Natural killer cell (primary cell): ENCODE data around the gene ABHD14A. TPM values are rescaled to one million over a fixed set of nuclear protein-coding genes. Genes with fewer than 3 reads are reported as not detected.

ENCODE experiments used
- ATAC-seq, 3 donors: fragments of 150-1000 bp in 2 of 3; fragments of 200-7000 bp in 1 of 3; cut with Tn5 transposase; 1 replicate in 1 of 3; 2 replicates in 2 of 3; pipeline ENCODE4 v1.10.0; 2021; ENCODE audit warnings: mild to moderate bottlenecking in 2 of 3, moderate library complexity in 2 of 3
- DNase-seq, 2 donors: peaks; one replicate each; pipeline versions ENCODE4 v3.0.0 to v3.0.0-alpha.2; 2013 to 2021; ENCODE audit warnings: mixed read lengths in 1 of 2
- H3K27ac ChIP-seq: one replicate; pipeline ENCODE4 v1.5.1; 2013; ENCODE audit warnings: mild to moderate bottlenecking, low read length
- H3K27me3 ChIP-seq: one replicate; pipeline ENCODE4 v1.6.1; 2013; ENCODE audit warnings: low read length; ENCODE audit not compliant: control insufficient read depth, insufficient read depth
- H3K36me3 ChIP-seq: one replicate; pipeline ENCODE4 v1.6.1; 2013; ENCODE audit warnings: low read length; ENCODE audit not compliant: control insufficient read depth, insufficient read depth
- H3K4me1 ChIP-seq: one replicate; pipeline ENCODE4 v1.6.1; 2013; ENCODE audit warnings: low read length; ENCODE audit not compliant: control insufficient read depth, insufficient read depth
- H3K4me3 ChIP-seq: one replicate; pipeline ENCODE4 v1.5.1; 2013; ENCODE audit warnings: low read length
- H3K9me3 ChIP-seq: one replicate; pipeline ENCODE4 v1.6.1; 2013; ENCODE audit warnings: low read length; ENCODE audit not compliant: control insufficient read depth, insufficient read depth
- H3K27ac Mint-ChIP-seq, 2 donors: one replicate each; pipeline ENCODE4 v1.8.0; 2022; ENCODE audit warnings: mild to moderate bottlenecking in 2 of 2, mixed read lengths in 2 of 2, moderate library complexity in 1 of 2
- H3K27me3 Mint-ChIP-seq, 2 donors: one replicate each; pipeline ENCODE4 v1.8.0; 2022; ENCODE audit warnings: low read depth in 2 of 2, mixed read lengths in 2 of 2
- H3K36me3 Mint-ChIP-seq: one replicate; pipeline ENCODE4 v1.8.0; 2022; ENCODE audit warnings: mixed read lengths
- H3K4me1 Mint-ChIP-seq, 2 donors: one replicate each; pipeline ENCODE4 v1.8.0; 2022; ENCODE audit warnings: mixed read lengths in 2 of 2
- H3K4me3 Mint-ChIP-seq: one replicate; pipeline ENCODE4 v1.8.0; 2022; ENCODE audit warnings: mild to moderate bottlenecking, moderate library complexity, mixed read lengths
- H3K9me3 Mint-ChIP-seq, 2 donors: one replicate each; pipeline ENCODE4 v1.8.0; 2022; ENCODE audit warnings: mixed read lengths in 2 of 2
- WGBS: methylation state at CpG from one replicate; pipeline ENCODE4 v1.1.7; 2013; ENCODE audit warnings: missing lambda C conversion rate; ENCODE audit not compliant: insufficient coverage; 5-methylcytosine and 5-hydroxymethylcytosine counted together
- intact Hi-C: fragments of 100-400 bp; cut with micrococcal nuclease; formaldehyde crosslinking; loops from one replicate; pipeline ENCODE4 v1.14.2; 2022
- total RNA-seq, 4 donors: library from RNA; stranded (reverse); fragments of 120-200 nt in 1 of 4; gene quantifications; one replicate each; pipeline versions ENCODE4 v1.2.3 to v1.2.4, GENCODE V29; 2013 to 2022
- TF ChIP-seq, protein P1 (sequence below): fragments of 200-600 bp; IDR thresholded peaks from one replicate; pipeline ENCODE4 v1.8.0; 2022; ENCODE audit warnings: antibody characterized with exemption

ABHD14A gene
- total RNA-seq, 3 donors from 2014 or later (not counting 1 experiment from before 2014, with no cell fraction given): 12.0 to 14.7 (median 13.4) TPM

DNA sequence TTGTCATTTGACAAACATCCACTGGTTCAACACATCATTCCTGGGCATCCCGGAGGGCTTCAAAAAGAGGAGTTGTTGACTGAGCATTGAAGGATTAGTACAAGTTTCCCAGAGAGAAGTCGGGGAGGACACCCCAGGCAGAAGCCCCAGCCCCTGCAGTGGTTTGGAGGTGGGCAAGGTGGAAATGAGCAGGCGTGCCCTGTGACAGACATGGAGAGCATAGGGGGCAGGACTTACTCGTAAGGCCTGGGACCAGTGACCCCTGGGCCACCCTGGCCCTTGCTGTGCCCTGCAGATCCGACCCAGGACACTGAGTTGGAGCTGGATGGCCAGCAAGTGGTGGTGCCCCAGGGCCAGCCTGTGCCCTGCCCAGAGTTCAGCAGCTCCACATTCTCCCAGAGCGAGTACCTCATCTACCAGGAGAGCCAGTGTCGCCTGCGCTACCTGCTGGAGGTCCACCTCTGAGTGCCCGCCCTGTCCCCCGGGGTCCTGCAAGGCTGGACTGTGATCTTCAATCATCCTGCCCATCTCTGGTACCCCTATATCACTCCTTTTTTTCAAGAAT, 26.8 kb upstream of the ABHD14A start:
- H3K27ac ChIP-seq: no peak overlapping the region
- Mint-ChIP-seq H3K36me3 (no peaks in the 10 kb centered on the region), H3K4me3 (no peak overlapping the region), H3K9me3 (no peaks in the 10 kb centered on the region), H3K27ac (no peak overlapping the region), H3K4me1 (peaks cover 4 to 5% of the 10 kb centered on the region in 2 donors), H3K27me3 (peaks cover 3 to 7% of the 10 kb centered on the region in 2 donors)
- intact Hi-C loops: no loop called here
- WGBS: 94% methylated on average over 10 of the region's 10 CpGs
- no peaks in the 10 kb centered on the region for H3K27me3 ChIP-seq
- H3K9me3 ChIP-seq: no peaks in the 10 kb centered on the region
- TF ChIP-seq, protein P1, sequence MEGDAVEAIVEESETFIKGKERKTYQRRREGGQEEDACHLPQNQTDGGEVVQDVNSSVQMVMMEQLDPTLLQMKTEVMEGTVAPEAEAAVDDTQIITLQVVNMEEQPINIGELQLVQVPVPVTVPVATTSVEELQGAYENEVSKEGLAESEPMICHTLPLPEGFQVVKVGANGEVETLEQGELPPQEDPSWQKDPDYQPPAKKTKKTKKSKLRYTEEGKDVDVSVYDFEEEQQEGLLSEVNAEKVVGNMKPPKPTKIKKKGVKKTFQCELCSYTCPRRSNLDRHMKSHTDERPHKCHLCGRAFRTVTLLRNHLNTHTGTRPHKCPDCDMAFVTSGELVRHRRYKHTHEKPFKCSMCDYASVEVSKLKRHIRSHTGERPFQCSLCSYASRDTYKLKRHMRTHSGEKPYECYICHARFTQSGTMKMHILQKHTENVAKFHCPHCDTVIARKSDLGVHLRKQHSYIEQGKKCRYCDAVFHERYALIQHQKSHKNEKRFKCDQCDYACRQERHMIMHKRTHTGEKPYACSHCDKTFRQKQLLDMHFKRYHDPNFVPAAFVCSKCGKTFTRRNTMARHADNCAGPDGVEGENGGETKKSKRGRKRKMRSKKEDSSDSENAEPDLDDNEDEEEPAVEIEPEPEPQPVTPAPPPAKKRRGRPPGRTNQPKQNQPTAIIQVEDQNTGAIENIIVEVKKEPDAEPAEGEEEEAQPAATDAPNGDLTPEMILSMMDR: no peak
- ATAC-seq (no peak), DNase-seq (no peak)
- no peaks in the 10 kb centered on the region for H3K36me3 ChIP-seq
- H3K4me3 ChIP-seq: no peak overlapping the region
- peaks cover 9% of the 10 kb centered on the region for H3K4me1 ChIP-seq

DNA sequence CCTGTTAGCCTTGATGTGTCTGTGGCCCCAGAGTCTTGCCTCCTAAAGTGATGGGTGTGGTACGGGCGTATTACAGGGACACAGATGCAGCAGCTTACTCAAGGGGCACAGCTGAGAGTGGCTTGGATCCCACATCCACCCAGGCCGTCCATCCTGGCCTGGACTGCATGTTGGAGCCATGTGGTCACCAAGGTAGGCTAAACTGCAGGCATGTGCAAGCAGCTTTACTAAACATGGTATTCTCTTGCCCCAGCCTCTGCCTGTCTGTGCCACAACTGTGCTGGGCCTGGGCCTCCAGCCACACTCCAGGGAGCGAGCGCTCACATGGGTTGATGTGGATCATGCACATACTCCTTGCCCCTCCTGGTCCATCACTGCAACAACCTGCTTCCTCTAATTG, 25.7 kb upstream of the ABHD14A start:
- peaks cover 2% of the 10 kb centered on the region for H3K4me1 ChIP-seq
- 97% methylated on average over 5 of the region's 5 CpGs for WGBS
- DNase-seq (no peak), ATAC-seq (no peak)
- Mint-ChIP-seq H3K36me3 (no peaks in the 10 kb centered on the region), H3K27me3 (peaks cover 14 to 17% of the 10 kb centered on the region in 2 donors), H3K9me3 (no peaks in the 10 kb centered on the region), H3K4me1 (peaks cover 3 to 9% of the 10 kb centered on the region in 2 donors), H3K27ac (no peak overlapping the region), H3K4me3 (no peak overlapping the region)
- no peaks in the 10 kb centered on the region for H3K36me3 ChIP-seq
- TF ChIP-seq, protein P1: no peak
- no peaks in the 10 kb centered on the region for H3K9me3 ChIP-seq
- H3K27ac ChIP-seq: no peak overlapping the region
- intact Hi-C loops: no loop called here
- no peaks in the 10 kb centered on the region for H3K27me3 ChIP-seq
- H3K4me3 ChIP-seq: no peak overlapping the region

DNA sequence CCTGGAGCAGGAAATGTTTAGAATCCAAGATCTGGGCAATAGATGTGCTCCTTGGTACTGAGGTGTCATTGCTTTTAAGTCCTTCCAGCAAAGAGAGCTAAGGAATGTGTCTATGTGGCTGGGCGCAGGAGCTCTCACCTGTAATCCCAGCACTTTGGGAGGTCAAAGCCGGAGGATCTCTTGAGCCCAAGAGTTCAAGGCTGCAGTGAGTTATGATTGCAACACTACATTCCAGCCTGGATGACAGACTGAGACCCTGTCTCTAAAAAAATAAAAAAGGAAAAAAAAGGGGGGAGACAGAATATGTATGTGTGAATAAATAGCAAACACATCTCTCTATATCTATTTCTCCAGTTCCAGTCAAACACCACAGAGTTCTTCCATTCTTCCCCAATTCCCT, 24.0 kb upstream of the ABHD14A start:
- Mint-ChIP-seq H3K4me1 (peaks cover 0 to 6% of the 10 kb centered on the region in 2 donors), H3K36me3 (no peaks in the 10 kb centered on the region), H3K9me3 (no peaks in the 10 kb centered on the region), H3K4me3 (no peak overlapping the region), H3K27me3 (peaks cover 17 to 28% of the 10 kb centered on the region in 2 donors), H3K27ac (no peak overlapping the region)
- Histone ChIP-seq H3K27ac (no peak overlapping the region), H3K36me3 (no peaks in the 10 kb centered on the region), H3K4me1 (peaks cover 5% of the 10 kb centered on the region), H3K9me3 (no peaks in the 10 kb centered on the region), H3K27me3 (peaks cover 6% of the 10 kb centered on the region), H3K4me3 (no peak overlapping the region)
- WGBS: 94% methylated on average over 2 of the region's 2 CpGs
- TF ChIP-seq, protein P1: no peak
- ATAC-seq (no peak), DNase-seq (no peak)
- intact Hi-C loops: no loop called here

DNA sequence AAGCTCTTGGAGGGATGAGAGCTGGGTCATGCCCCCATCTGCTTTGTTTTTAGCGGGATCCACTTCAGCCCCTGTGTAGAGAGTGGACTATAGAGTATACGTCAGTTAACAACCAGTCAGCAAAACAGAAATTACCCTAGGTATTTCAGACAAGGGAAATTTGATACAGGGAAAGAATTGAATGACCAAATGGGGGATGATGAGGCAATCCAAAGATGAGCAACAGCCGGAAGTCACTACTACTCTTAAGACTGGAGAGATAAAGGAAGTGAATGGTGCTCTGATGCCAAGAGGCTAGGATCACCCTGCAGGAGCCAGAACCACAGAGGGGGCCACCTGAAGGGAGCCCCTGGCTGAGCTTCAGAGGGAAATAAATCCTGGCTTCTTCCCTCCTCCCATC, 21.4 kb upstream of the ABHD14A start:
- Mint-ChIP-seq H3K9me3 (no peaks in the 10 kb centered on the region), H3K27ac (no peak overlapping the region), H3K36me3 (no peaks in the 10 kb centered on the region), H3K4me3 (no peak overlapping the region), H3K27me3 (peaks cover 23 to 35% of the 10 kb centered on the region in 2 donors), H3K4me1 (peaks cover 0 to 14% of the 10 kb centered on the region in 2 donors)
- no peak overlapping the region for H3K4me3 ChIP-seq
- intact Hi-C loops: no loop called here
- H3K4me1 ChIP-seq: peaks cover 15% of the 10 kb centered on the region
- TF ChIP-seq, protein P1: no peak
- 89% methylated on average over 3 of the region's 3 CpGs for WGBS
- peaks cover 22% of the 10 kb centered on the region for H3K27me3 ChIP-seq
- ATAC-seq: no peak
- no peak overlapping the region for H3K27ac ChIP-seq
- no peak for DNase-seq
- no peaks in the 10 kb centered on the region for H3K36me3 ChIP-seq
- H3K9me3 ChIP-seq: no peaks in the 10 kb centered on the region
